ENCODE data around the gene MALRD1.
"Not testable (repeated sequence)": the region's sequence is repeated elsewhere in the genome, so short reads cannot be mapped to it uniquely, and the experiment has no call there.

MALRD1 gene

DNA sequence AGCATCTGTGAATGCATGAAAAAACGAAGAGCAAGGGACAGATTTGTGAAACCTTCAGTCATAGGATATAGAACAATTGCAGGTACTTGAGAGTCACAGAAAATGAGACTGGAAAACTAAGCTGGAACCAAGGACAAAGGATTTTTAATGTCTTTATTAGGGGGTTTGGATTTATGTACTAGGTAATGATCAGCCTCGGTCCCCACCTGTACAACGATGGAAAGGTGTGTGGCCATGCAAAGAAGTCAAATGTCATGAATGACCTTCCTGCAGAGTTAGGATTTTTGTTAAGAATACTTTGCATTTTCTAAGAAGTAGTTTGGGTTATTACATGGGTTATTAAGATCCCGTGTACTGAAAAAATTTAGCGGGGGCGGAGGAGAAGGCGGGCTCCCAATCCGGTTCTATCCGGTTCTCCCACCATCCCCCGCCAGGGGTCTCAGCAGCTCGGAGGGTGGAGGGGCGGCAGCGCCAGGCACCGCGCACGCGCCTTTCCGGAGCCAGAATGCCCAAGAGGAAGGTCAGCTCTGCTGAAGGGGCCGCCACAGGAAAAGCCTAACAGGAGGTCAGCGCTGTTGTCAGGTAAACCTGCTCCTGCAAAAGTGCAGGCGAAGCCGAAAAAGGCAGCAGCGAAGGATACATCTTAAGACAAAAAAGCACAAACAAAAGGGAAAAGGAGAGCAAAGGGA lies 440.1 kb downstream of the MALRD1 start:
- peak; percentile 18 for DNase-seq (ENCODE audit: low read depth, low spot score)

GRCh38 chr10:19491166-19491565 lies 442.6 kb downstream of the MALRD1 start:
- DNase-seq (ENCODE audit: low read depth, low spot score), result no peak

- DNase-seq (ENCODE audit: low read depth, low spot score), result no peak
These were observed 445.3 kb downstream of the MALRD1 start for GRCh38 chr10:19493917-19494316.

DNA sequence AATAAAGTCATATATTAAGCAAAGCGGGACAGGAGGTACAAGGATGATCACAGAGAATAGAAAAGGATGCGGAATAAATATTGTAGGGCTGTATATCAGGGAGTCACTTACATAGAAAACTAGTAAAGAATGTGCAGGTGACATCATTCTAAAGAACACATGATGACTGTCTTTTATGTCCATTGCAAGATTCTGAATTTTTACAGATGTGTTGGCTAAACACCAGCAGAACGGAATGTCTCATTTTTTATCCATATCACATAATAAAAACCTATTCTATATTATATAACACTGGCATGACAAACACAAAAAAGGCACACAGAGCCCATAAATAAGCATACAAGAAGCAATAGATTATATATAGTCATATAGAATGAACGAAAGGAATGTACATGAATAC lies 448.4 kb downstream of the MALRD1 start:
- no peak for DNase-seq (ENCODE audit: low read depth, low spot score)

DNA sequence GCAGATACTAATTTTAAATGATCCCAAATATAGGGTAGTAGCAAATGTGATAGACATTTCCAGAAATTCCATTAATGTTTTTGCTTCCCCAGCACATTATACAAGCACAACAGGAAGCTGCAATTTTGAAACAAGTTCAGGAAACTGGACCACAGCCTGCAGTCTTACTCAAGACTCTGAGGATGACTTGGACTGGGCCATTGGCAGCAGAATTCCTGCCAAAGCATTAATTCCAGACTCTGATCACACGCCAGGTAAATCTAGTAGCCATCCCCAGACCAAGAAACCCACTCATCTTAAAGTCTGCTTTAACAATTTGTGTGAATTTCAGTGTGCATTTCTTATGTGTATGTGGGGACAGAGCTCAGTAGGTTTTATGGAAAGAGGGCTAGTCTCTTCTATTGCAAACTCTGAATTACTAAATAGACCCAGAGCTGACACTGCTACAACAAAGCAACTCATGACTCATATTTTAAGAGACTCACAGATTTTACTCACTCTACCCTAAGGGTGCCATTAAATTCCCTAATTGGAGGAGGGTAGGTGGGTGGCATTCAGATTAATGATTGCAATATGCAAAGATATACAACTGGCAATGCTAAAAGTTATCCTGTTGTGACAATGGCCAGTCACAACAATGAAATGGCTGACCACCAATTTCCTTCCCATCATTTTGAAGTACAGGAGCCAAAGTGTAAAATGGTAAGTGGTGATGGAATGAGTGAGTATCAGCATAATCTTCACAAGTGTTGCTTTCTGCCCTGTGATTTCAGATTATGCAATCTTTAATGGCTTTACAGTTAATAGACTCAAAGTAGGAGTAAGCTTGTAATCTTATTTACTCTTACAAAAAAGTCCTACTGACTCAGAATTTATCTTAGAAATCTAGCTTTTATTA lies 450.0 kb downstream of the MALRD1 start:
- peak; percentile 38 for DNase-seq (ENCODE audit: low read depth, low spot score)

GRCh38 chr10:19499291-19499770 lies 450.7 kb downstream of the MALRD1 start:
- DNase-seq (ENCODE audit: low read depth, low spot score), result no peak

GRCh38 chr10:19500959-19501358 lies 452.4 kb downstream of the MALRD1 start:
- no peak for DNase-seq (ENCODE audit: low read depth, low spot score)

- no peak for DNase-seq (ENCODE audit: low read depth, low spot score)
These were observed 457.0 kb downstream of the MALRD1 start for GRCh38 chr10:19505320-19506312.

GRCh38 chr10:19510005-19510732 lies 461.6 kb downstream of the MALRD1 start:
- DNase-seq (ENCODE audit: low read depth, low spot score), result not testable (repeated sequence)

- no peak for DNase-seq (ENCODE audit: low read depth, low spot score)
These were observed 469.5 kb downstream of the MALRD1 start for GRCh38 chr10:19518109-19518508.

DNA sequence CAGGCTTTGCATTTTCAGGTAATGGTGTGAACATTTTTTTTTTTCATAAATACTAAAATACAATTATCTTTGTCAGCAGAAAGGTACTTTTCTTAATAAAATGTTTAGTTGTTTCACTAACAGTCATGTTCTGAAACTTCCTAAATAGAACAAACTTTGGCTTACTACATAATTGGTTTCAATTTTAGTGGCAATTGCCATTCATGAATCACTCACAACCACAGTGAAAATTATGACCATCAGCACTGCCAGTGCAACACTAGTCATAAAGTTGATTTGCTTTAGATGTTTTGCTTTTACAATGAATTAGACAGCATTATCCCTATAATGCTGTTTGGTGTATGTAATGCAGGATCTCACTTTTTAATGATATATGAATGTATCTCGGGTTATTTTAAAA lies 470.0 kb downstream of the MALRD1 start:
- DNase-seq (ENCODE audit: low read depth, low spot score), result no peak

DNA sequence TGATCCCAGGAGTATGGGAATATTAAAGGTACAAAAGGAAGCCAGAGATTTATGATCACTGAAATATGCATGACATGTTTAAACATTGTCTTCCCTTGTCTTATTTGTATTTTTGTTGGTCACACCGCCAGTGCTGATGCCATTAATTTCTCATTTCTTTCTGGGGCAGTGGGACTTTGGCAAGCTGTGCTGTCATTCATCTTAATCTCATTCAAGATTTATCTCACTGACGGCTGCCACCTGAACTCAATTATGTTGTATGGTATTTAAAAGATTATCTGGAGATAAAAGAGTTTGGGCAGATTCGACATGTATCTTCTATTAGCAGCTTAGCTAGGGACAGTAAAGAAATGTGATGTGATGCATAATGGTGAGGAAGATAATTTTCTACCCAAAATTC lies 482.7 kb downstream of the MALRD1 start:
- no peak for DNase-seq (ENCODE audit: low read depth, low spot score)

GRCh38 chr10:19532411-19532810 lies 483.8 kb downstream of the MALRD1 start:
- DNase-seq (ENCODE audit: low read depth, low spot score), result no peak

DNA sequence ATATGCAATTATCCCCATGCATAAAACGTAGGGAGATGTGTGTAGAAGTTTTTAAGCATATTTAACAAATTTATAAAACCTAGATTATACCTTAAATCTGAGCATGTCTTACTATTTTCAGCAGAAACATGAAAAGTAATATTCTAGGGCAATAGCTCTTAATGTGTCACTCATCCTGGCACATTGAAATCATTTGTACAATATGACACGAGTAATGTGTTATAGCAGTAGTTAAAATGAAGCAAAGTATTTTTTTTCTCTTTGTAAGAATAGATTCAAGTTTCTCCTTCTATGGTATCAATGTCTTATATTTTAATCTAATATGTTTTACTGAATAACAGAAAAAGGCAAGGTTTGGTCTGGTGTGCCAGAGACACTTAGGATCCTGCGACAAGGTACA lies 492.7 kb downstream of the MALRD1 start:
- DNase-seq (ENCODE audit: low read depth, low spot score), result no peak

- DNase-seq (ENCODE audit: low read depth, low spot score), result no peak
These were observed 497.6 kb downstream of the MALRD1 start for GRCh38 chr10:19546224-19546623.

- no peak for DNase-seq (ENCODE audit: low read depth, low spot score)
These were observed 500.9 kb downstream of the MALRD1 start for GRCh38 chr10:19549503-19549902.

DNA sequence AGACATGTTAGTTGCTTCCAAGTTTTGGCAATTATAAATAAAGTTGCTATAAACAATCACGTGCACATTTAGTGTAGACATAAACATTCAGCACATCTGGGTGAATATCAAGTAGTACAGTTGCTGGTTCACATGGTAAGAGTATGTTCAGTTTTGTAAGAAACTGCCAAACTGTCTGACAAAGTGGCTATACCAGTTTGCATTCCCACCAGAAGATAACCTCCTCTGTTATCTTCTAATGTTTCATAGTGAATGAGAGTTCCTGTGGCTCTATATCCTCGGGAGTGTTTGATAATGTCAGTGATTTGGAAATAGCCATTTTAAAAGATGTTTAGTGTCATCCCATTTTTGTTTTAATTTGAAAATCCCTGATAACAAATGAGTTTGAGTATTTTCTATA lies 508.1 kb downstream of the MALRD1 start:
- DNase-seq (ENCODE audit: low read depth, low spot score), result no peak

DNA sequence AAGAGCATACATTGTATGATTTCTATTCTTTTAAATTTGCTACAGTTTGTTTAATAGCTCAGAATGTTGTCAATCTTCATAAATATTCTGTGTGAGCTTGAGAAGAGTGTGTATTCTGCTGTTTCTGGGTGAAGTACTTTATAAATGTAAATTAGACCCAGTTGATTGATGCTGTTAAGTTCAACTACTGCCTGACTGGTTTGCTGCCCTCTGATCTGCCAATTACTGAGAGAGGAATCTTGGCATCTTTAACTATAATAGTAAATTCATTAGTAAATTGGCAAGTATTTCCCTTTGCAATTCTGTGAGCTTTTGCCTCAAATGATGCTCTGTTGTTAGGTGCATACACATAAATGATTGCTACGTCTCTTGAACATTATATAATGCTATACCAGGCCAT lies 512.6 kb downstream of the MALRD1 start:
- DNase-seq (ENCODE audit: low read depth, low spot score), result peak; percentile 16

DNA sequence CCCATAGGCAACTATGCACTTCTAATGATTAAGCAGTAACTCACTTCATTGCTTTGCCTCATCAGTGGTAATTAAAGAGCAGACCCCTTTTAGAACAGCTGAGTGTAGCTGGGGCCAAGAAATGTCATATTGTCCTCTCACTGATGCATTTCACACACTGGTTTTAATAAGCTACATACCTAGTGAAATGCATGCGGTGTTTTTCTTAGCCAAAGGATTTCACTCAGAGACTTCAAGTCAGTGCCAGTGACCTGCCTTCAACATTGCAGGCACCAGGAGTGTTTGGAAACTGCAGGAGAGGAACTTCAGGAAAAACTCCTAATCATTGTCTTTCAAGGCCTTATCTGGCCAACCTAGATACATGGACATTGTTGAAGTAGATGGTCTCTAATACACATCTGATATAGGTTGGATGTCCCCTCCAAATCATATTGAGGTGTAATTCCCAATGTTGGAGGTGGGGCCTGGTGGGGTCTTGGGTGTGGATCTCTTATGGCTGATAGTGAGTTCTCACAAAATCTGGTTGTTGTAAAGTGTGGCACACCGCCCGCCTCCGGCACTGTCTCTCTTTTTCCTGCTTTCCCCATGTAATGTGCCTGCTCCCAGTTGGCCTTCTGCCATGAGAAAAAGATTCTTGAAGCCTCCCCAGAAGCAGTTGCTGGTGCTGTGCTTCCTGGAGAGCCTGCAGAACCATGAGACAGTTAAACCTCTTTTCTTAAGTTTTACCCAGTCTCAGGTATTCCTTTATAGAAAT lies 515.0 kb downstream of the MALRD1 start:
- DNase-seq (ENCODE audit: low read depth, low spot score), result peak; percentile 2

DNA sequence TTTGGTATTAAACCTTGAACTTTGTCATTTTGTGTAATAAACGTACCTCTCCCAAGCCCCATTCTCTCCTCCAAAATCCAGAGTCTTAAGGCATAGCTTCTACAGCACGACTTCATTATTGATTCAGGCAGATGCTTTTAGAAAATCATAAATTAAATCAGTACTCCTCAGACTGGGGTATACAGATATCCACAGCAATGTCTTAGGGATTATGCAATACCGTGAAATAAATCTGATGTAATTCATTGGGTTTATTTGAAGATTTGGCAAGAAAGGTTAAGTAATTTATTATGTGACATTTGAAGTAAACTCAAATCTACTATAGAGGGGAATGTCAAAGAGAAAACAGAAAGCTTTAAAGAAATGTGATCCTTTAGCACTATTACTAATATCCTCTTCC lies 521.5 kb downstream of the MALRD1 start:
- DNase-seq (ENCODE audit: low read depth, low spot score), result no peak

All from astrocyte of the hippocampus (primary cell).